Pancreas (tissue), 10 donors: ENCODE results near the gene BICD2. TPM values are rescaled to one million over a fixed set of nuclear protein-coding genes. Genes with fewer than 3 reads are reported as not detected.
"Not testable (repeated sequence)": the region's sequence is repeated elsewhere in the genome, so short reads cannot be mapped to it uniquely, and the experiment has no call there.

Experiments
- ATAC-seq, 4 donors: fragments of 200-7000 bp; cut with Tn5 transposase; one replicate each; pipeline versions ENCODE4 v1.8.0 to v1.9.1; 2020; ENCODE audit warnings: mild to moderate bottlenecking in 4 of 4, moderate library complexity in 4 of 4
- DNase-seq, 6 donors: peaks; one replicate each; pipeline ENCODE4 v3.0.0-alpha.2; 2020
- FAIRE-seq: peaks from 2 replicates; lab custom pipeline; 2012; peaks lifted over from hg19 to GRCh38; lab: Jason Lieb, UNC
- H3K27ac ChIP-seq, 4 donors: fragments of 200-600 bp; sonication (generic); 1 replicate in 3 of 4; 2 replicates in 1 of 4; pipeline versions ENCODE4 v1.5.0 to v1.8.0; 2020
- H3K27me3 ChIP-seq, 4 donors: fragments of 200-600 bp; one replicate each; pipeline ENCODE4 v1.8.0; 2021
- H3K36me3 ChIP-seq, 3 donors: fragments of 200-600 bp; sonication (generic) in 1 of 3; one replicate each; pipeline versions ENCODE4 v1.5.0 to v1.8.0; 2020 to 2021
- H3K4me1 ChIP-seq, 3 donors: fragments of 200-600 bp; one replicate each; pipeline ENCODE4 v1.8.0; 2021
- H3K4me3 ChIP-seq, 4 donors: fragments of 200-600 bp; sonication (generic) in 2 of 4; one replicate each; pipeline versions ENCODE4 v1.5.0 to v1.8.0; 2020 to 2021
- H3K9me3 ChIP-seq, 4 donors: fragments of 200-600 bp; one replicate each; pipeline ENCODE4 v1.8.0; 2021
- CTCF ChIP-seq, 4 donors: fragments of 200-600 bp; sonication (generic) in 3 of 4; IDR thresholded peaks; one replicate each; pipeline versions ENCODE4 v1.5.0 to v1.8.0; 2021; ENCODE audit warnings: antibody characterized with exemption in 4 of 4
- WGBS, 2 donors: extraction: QIAGEN DNeasy Blood & Tissue Kit; methylation state at CpG; one replicate each; pipeline ENCODE4 v1.1.7; 2013; 5-methylcytosine and 5-hydroxymethylcytosine counted together
- intact Hi-C, 3 donors: fragments of 100-400 bp; cut with DNase I; formaldehyde crosslinking; loops; one replicate each; pipeline versions ENCODE4 v1.11.1 to v1.14.2; 2022
- polyA plus RNA-seq, 2 donors: library from polyadenylated mRNA; stranded (reverse); fragments of 200-250 nt; gene quantifications; one replicate each; pipeline ENCODE4 v1.2.3, GENCODE V29; 2013
- total RNA-seq, 6 donors: library from RNA; stranded (reverse); fragmentation: NEBNext Ultra II Directional in 4 of 6; extraction: Animal tissue kit (Norgen Biotek cat#: 25700) in 4 of 6; gene quantifications; one replicate each; pipeline versions ENCODE4 v1.2.1 to v1.2.4, GENCODE V29; 2021 to 2023
- donor health status: healthy with polysubstance abuse.
- donor health status: DM: no; HTN: no; CAD: no; lungs with moderate emphysema.
- donor health status: DM: no; HTN: no; CAD: no.
- donor health status: control.
- donor health status: control.
- donor health status: Bipolar disorder and iron deficiency.
- donor health status: DM: yes; HTN: yes; CAD: no.
- donor health status: DM: no; HTN: no; CAD: no.
- donor health status: DM: no; HTN: no; CAD: no.
- donor health status: DM: yes; HTN: yes; CAD: no.

Gene BICD2
- total RNA-seq = 10 to 100 TPM in 1 of 6 donors, 1 to 10 TPM in 5; 5.6 to 13.2 (median 6.5) TPM
- 1 to 10 TPM; 4.9 to 5.4 TPM for polyA plus RNA-seq

DNA sequence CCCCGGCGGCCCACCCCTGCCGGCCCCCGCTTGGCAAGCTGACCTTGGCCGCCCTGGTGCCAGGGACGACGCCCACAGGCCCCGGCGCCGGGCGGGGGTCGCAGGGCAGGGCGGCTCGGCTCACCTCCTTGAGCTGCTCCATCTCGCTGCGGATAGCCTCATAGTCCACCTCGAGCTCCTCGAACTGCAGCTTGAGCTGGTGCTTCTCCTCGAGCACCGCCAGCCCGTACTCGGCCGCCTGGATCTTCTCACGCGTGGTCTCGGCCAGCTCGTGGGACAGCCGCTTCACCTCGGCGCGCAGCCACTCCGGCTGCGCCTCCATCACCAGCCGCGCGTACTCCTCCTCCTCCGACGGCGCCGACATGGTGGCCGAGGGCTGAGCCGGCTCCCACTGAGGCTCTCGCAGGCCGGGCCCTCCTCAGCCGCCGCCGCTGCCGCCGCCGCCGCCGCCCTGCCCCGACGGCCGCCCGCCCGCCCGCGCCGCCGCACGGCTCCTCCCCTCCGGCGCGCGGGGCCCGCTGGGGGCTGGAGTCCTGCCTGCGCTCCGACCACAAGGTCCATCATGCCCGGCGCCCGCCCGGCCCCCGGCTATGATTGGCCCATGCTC lies at the start of gene BICD2:
TSS of gene BICD2 (minus strand) at position 453 of the 607 bp plus-strand sequence. CDS start at position 364, 89 bp downstream.
- Histone ChIP-seq H3K27ac (peak within 1 kb of the TSS; percentile 99 to 100 (median 100)), H3K4me1 (peaks cover 10 to 22% (median 19%) of the 10 kb centered on the region in 3 donors), H3K4me3 (peak within 1 kb of the TSS; percentile 90 to 98 (median 97)), H3K9me3 (no peaks in the 10 kb centered on the region), H3K36me3 (no peaks in the 10 kb centered on the region), H3K27me3 (no peaks in the 10 kb centered on the region)
- FAIRE-seq = no peak
- intact Hi-C loops = no loop called here
- TF ChIP-seq CTCF (IDR thresholded peaks at IDR 0.05) = no peak
- 0 to 1% methylated on average over 52 to 74 of the region's 74 CpGs for WGBS, 2 donors
- no peak for ATAC-seq
- DNase-seq = peak in 1 of 6 donors; percentile 64

DNA sequence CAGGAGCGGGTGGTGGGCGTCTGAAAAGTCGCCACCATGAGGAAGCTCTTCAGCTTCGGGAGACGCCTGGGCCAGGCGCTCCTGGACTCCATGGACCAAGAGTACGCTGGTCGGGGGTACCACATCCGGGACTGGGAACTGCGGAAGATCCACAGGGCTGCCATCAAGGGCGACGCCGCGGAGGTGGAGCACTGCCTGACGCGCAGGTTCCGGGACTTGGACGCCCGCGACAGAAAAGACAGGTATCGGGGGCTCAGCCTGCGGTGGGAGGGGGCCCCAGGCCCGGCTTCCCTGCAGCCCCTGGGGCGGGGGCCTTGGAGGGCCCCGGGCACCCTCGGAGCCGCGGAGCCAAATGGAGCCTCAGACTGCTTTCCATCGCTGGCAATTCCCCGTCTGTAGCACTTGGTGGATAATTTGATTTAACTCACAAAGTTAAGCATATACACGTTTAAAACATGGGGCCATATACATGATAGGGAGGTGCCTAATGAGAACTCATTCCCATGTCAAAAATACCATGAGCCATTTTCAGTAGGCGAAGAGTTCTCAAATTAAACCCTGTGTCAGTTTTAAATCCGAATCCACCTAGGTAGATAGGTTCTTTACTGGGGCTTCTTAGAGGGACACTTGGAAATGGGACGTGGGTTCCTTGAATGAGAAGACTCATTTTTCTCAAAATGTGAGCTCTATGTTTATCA lies 45.1 kb upstream of the BICD2 start:
- FAIRE-seq, H3K4me3 ChIP-seq, H3K9me3 ChIP-seq, ATAC-seq, H3K27ac ChIP-seq, intact Hi-C loops, H3K36me3 ChIP-seq: not testable (repeated sequence)
- Histone ChIP-seq H3K4me1 (peaks cover 0 to 13% (median 10%) of the 10 kb centered on the region in 3 donors), H3K27me3 (peaks cover 13 to 78% (median 29%) of the 10 kb centered on the region in 4 donors)
- 10 to 13% methylated on average over 30 to 34 of the region's 34 CpGs for WGBS, 2 donors
- peak in 1 of 6 donors; percentile 73 for DNase-seq

GRCh38 chr9:92808726-92809451 lies 44.3 kb upstream of the BICD2 start:
- H3K4me3 ChIP-seq = peak overlapping the region in 3 of 4 donors; percentile 3 to 39 (median 25)
- ATAC-seq (peak; percentile 87 to 93 (median 92)), FAIRE-seq (no peak), DNase-seq (peak; percentile 51 to 90 (median 71))
- WGBS, 2 donors = 1% methylated on average over 58 to 60 of the region's 60 CpGs
- H3K9me3 ChIP-seq = no peaks in the 10 kb centered on the region
- no peaks in the 10 kb centered on the region for H3K36me3 ChIP-seq
- peaks cover 0 to 13% (median 10%) of the 10 kb centered on the region in 3 donors for H3K4me1 ChIP-seq
- intact Hi-C loops = no loop called here
- peaks cover 13 to 70% (median 29%) of the 10 kb centered on the region in 4 donors for H3K27me3 ChIP-seq
- TF ChIP-seq CTCF (IDR thresholded peaks at IDR 0.05) = no peak
- no peak overlapping the region for H3K27ac ChIP-seq

- FAIRE-seq = no peak
- H3K36me3 ChIP-seq = no peaks in the 10 kb centered on the region
- intact Hi-C loops = no loop called here
- no peak overlapping the region for H3K27ac ChIP-seq
- 4 to 5% methylated on average over 65 to 76 of the region's 76 CpGs for WGBS, 2 donors
- ATAC-seq = peak; percentile 13 to 33 (median 26)
- peaks cover 13 to 70% (median 26%) of the 10 kb centered on the region in 4 donors for H3K27me3 ChIP-seq
- DNase-seq = peak in 3 of 6 donors; percentile 29 to 85 (median 64)
- TF ChIP-seq CTCF (IDR thresholded peaks at IDR 0.05) = no peak
- H3K4me1 ChIP-seq = peaks cover 0 to 13% (median 10%) of the 10 kb centered on the region in 3 donors
- no peaks in the 10 kb centered on the region for H3K9me3 ChIP-seq
- H3K4me3 ChIP-seq = peak overlapping the region in 2 of 4 donors; percentile 25 to 39
Observed at GRCh38 chr9:92807757-92808725, 43.4 kb upstream of the BICD2 start.
